Measurements from ENCODE around the gene ADGRD2.

Gene ADGRD2

GRCh38 chr9:124493218-124493617, 43.0 kb downstream of the ADGRD2 start:
- TF ChIP-seq SIN3A (IDR thresholded peaks at IDR 0.05; ENCODE audit: borderline replicate concordance, insufficient read depth, low read length) (no peak), TAF1 (IDR thresholded peaks at IDR 0.05; ENCODE audit: borderline replicate concordance, insufficient read depth, low read length) (no peak), FOXP2 (optimal IDR thresholded peaks at IDR 0.05; ENCODE audit: borderline replicate concordance, extremely low read depth, extremely low read length, insufficient read depth) (no peak)

- TF ChIP-seq POLR2AphosphoS5 (IDR thresholded peaks at IDR 0.05; ENCODE audit: low read depth, low read length), result no peak
- no peak for TF ChIP-seq REST (IDR thresholded peaks at IDR 0.05; ENCODE audit: insufficient read depth in 1 of 2, low read depth in 2 of 2, low read length in 2 of 2)
- TF ChIP-seq SIN3A (IDR thresholded peaks at IDR 0.05; ENCODE audit: borderline replicate concordance, insufficient read depth, low read length), result no peak
- no peak for TF ChIP-seq TAF1 (IDR thresholded peaks at IDR 0.05; ENCODE audit: borderline replicate concordance, insufficient read depth, low read length)
- no peak for TF ChIP-seq FOXP2 (optimal IDR thresholded peaks at IDR 0.05; ENCODE audit: borderline replicate concordance, extremely low read depth, extremely low read length, insufficient read depth)
Measured at GRCh38 chr9:124493794-124494479, 43.7 kb downstream of the ADGRD2 start.

- no peak for TF ChIP-seq FOXP2 (optimal IDR thresholded peaks at IDR 0.05; ENCODE audit: borderline replicate concordance, extremely low read depth, extremely low read length, insufficient read depth)
- no peak for TF ChIP-seq TAF1 (IDR thresholded peaks at IDR 0.05; ENCODE audit: borderline replicate concordance, insufficient read depth, low read length)
- no peak for TF ChIP-seq SIN3A (IDR thresholded peaks at IDR 0.05; ENCODE audit: borderline replicate concordance, insufficient read depth, low read length)
- TF ChIP-seq POLR2AphosphoS5 (IDR thresholded peaks at IDR 0.05; ENCODE audit: low read depth, low read length), result no peak
- no peak for TF ChIP-seq REST (IDR thresholded peaks at IDR 0.05; ENCODE audit: insufficient read depth in 1 of 2, low read depth in 2 of 2, low read length in 2 of 2)
Measured at GRCh38 chr9:124495126-124496074, 45.1 kb downstream of the ADGRD2 start.

- TF ChIP-seq TAF1 (IDR thresholded peaks at IDR 0.05; ENCODE audit: borderline replicate concordance, insufficient read depth, low read length) (no peak), FOXP2 (optimal IDR thresholded peaks at IDR 0.05; ENCODE audit: borderline replicate concordance, extremely low read depth, extremely low read length, insufficient read depth) (no peak), POLR2AphosphoS5 (IDR thresholded peaks at IDR 0.05; ENCODE audit: low read depth, low read length) (no peak), REST (IDR thresholded peaks at IDR 0.05; ENCODE audit: insufficient read depth in 1 of 2, low read depth in 2 of 2, low read length in 2 of 2) (no peak), SIN3A (IDR thresholded peaks at IDR 0.05; ENCODE audit: borderline replicate concordance, insufficient read depth, low read length) (no peak)
Measured at GRCh38 chr9:124496075-124496449, 45.8 kb downstream of the ADGRD2 start.

GRCh38 chr9:124496463-124496862, 46.2 kb downstream of the ADGRD2 start:
- TF ChIP-seq REST (IDR thresholded peaks at IDR 0.05; ENCODE audit: insufficient read depth in 1 of 2, low read depth in 2 of 2, low read length in 2 of 2) (no peak), POLR2AphosphoS5 (IDR thresholded peaks at IDR 0.05; ENCODE audit: low read depth, low read length) (no peak), TAF1 (IDR thresholded peaks at IDR 0.05; ENCODE audit: borderline replicate concordance, insufficient read depth, low read length) (no peak), SIN3A (IDR thresholded peaks at IDR 0.05; ENCODE audit: borderline replicate concordance, insufficient read depth, low read length) (no peak), FOXP2 (optimal IDR thresholded peaks at IDR 0.05; ENCODE audit: borderline replicate concordance, extremely low read depth, extremely low read length, insufficient read depth) (no peak)

Measured in PFSK-1 (cell line).